Motor neuron (in vitro differentiated cells): ENCODE measurements around the gene SLC5A2. TPM values are rescaled to one million over a fixed set of nuclear protein-coding genes. Genes with fewer than 3 reads are reported as not detected.
"Not testable (repeated sequence)": the region's sequence is repeated elsewhere in the genome, so short reads cannot be mapped to it uniquely, and the experiment has no call there.

Experiments
- ATAC-seq, 8 experiments: fragments of 200-7000 bp; cut with Tn5 transposase; replicated peaks in 6 of 8; 2 replicates each; pipeline ENCODE4 v1.8.0; 2021; ENCODE audit warnings: mild to moderate bottlenecking in 8 of 8, moderate library complexity in 8 of 8
- H3K27ac ChIP-seq, 2 donors: fragments of 250-450 bp; sonication (Bioruptor Pico); 2 replicates each; pipeline ENCODE4 v1.9.0; 2021; ENCODE audit warnings: antibody characterized with exemption in 2 of 2, mild to moderate bottlenecking in 2 of 2, moderate library complexity in 1 of 2
- H3K4me1 ChIP-seq, 2 donors: fragments of 250-450 bp; sonication (Bioruptor Pico); replicated peaks in 1 of 2; 2 replicates each; pipeline ENCODE4 v1.6.1; 2021; ENCODE audit warnings: antibody characterized with exemption in 2 of 2, mild to moderate bottlenecking in 2 of 2, moderate library complexity in 1 of 2
- H3K4me3 ChIP-seq, 5 donors: fragments of 250-450 bp; sonication (Bioruptor Pico); 2 replicates each; pipeline ENCODE4 v1.9.0; 2021; ENCODE audit warnings: antibody characterized with exemption in 5 of 5, mild to moderate bottlenecking in 5 of 5, moderate library complexity in 4 of 5
- WGBS, 10 experiments: fragments of 450-650 bp; shearing (Covaris generic); methylation state at CpG; one replicate each; pipeline ENCODE4 v1.0.0; 2022; 5-methylcytosine and 5-hydroxymethylcytosine counted together
- in situ Hi-C, 9 experiments: fragments of 400-800 bp; cut with MboI; loops; one replicate each; pipeline ENCODE4 v1.15.0; 2021; ENCODE audit warnings: low sequenced_read_pairs in 9 of 9, low pct_unique_long_range_greater_than_20kb in 2 of 9; ENCODE audit not compliant: unreplicated experiment in 9 of 9
- total RNA-seq, 8 experiments: library from RNA; unstranded; fragments of 300-600 nt; gene quantifications; 2 replicates each; pipeline versions ENCODE4 v1.2.3 to v1.2.4, GENCODE V29; 2022

The SLC5A2 gene
- total RNA-seq, 8 experiments from 2014 or later: 0.36 to 3.0 (median 2.5) TPM

GRCh38 chr16:31491778-31492418 is 9.0 kb downstream of the SLC5A2 start:
- WGBS, 10 experiments: 75 to 100% (median 92%) methylated on average over 1 to 5 of the region's 8 CpGs; no CpG with 5 or more reads in 6 of the 10 experiments
- no peak overlapping the region for H3K27ac ChIP-seq
- no peak for ATAC-seq
- H3K4me3 ChIP-seq: no peak overlapping the region
- no peaks in the 10 kb centered on the region for H3K4me1 ChIP-seq
- in situ Hi-C loops: no loop called here

GRCh38 chr16:31493506-31494125 is 10.7 kb downstream of the SLC5A2 start:
- Histone ChIP-seq H3K4me1 (no peaks in the 10 kb centered on the region), H3K27ac (no peak overlapping the region), H3K4me3 (no peak overlapping the region)
- in situ Hi-C loops: no loop called here
- ATAC-seq: no peak
- 40 to 100% methylated on average over 1 of the region's 18 CpGs; no CpG with 5 or more reads in 8 of the 10 experiments for WGBS, 10 experiments

GRCh38 chr16:31496670-31497069 is 13.7 kb downstream of the SLC5A2 start:
- Histone ChIP-seq H3K4me3 (no peak overlapping the region), H3K4me1 (no peaks in the 10 kb centered on the region), H3K27ac (no peak overlapping the region)
- WGBS, 10 experiments: 95 to 100% (median 100%) methylated on average over 3 to 4 of the region's 10 CpGs; no CpG with 5 or more reads in 7 of the 10 experiments
- in situ Hi-C loops: no loop called here
- ATAC-seq: no peak

GRCh38 chr16:31498493-31498892 is 15.6 kb downstream of the SLC5A2 start:
- 90 to 100% (median 93%) methylated on average over 1 to 7 of the region's 8 CpGs; no CpG with 5 or more reads in 5 of the 10 experiments for WGBS, 10 experiments
- no peak overlapping the region for H3K27ac ChIP-seq
- no peak overlapping the region for H3K4me3 ChIP-seq
- no peaks in the 10 kb centered on the region for H3K4me1 ChIP-seq
- in situ Hi-C loops: no loop called here
- ATAC-seq: no peak

- ATAC-seq: no peak
- Histone ChIP-seq H3K4me1 (no peaks in the 10 kb centered on the region), H3K4me3 (no peak overlapping the region), H3K27ac (no peak overlapping the region)
- in situ Hi-C loops: loop anchor here in 2 of 9 experiments (25.0 kb wide), 1 partner anchor 187 kb away; no protein-coding TSS in a partner anchor
- WGBS, 10 experiments: 75 to 100% (median 97%) methylated on average over 1 to 6 of the region's 8 CpGs; no CpG with 5 or more reads in 3 of the 10 experiments
Observed at GRCh38 chr16:31499928-31500327, 17.0 kb downstream of the SLC5A2 start.

- H3K4me3 ChIP-seq: no peak overlapping the region
- H3K4me1 ChIP-seq: no peaks in the 10 kb centered on the region
- no peak overlapping the region for H3K27ac ChIP-seq
- in situ Hi-C loops: loop anchor here in 2 of 9 experiments (25.0 kb wide), 1 partner anchor 186 kb away; no protein-coding TSS in a partner anchor
- ATAC-seq: peak in 1 of 8 experiments; percentile 36
- 40 to 61% (median 51%) methylated on average over 1 to 3 of the region's 3 CpGs; no CpG with 5 or more reads in 5 of the 10 experiments for WGBS, 10 experiments
Observed at GRCh38 chr16:31501226-31501965, 18.5 kb downstream of the SLC5A2 start.

GRCh38 chr16:31501966-31502348 is 19.0 kb downstream of the SLC5A2 start:
- Histone ChIP-seq H3K4me1 (peaks cover 3% of the 10 kb centered on the region in 2 donors), H3K4me3 (no peak overlapping the region), H3K27ac (no peak overlapping the region)
- WGBS, 10 experiments: 53 to 93% (median 68%) methylated on average over 1 to 4 of the region's 4 CpGs; no CpG with 5 or more reads in 4 of the 10 experiments
- in situ Hi-C loops: loop anchor here in 2 of 9 experiments (25.0 kb wide), 1 partner anchor 185 kb away; no protein-coding TSS in a partner anchor
- ATAC-seq: no peak

GRCh38 chr16:31502981-31503380 is 20.1 kb downstream of the SLC5A2 start:
- ATAC-seq: peak in 2 of 8 experiments; percentile 22 to 34
- H3K4me1 ChIP-seq: peaks cover 7% of the 10 kb centered on the region in 2 donors
- no peak overlapping the region for H3K27ac ChIP-seq
- in situ Hi-C loops: loop anchor here in 2 of 9 experiments (25.0 kb wide), 1 partner anchor 184 kb away; no protein-coding TSS in a partner anchor
- H3K4me3 ChIP-seq: no peak overlapping the region

- not testable (repeated sequence) for ATAC-seq
- in situ Hi-C loops: loop anchor here in 2 of 9 experiments (25.0 kb wide), 1 partner anchor 184 kb away; no protein-coding TSS in a partner anchor
- 75 to 100% (median 93%) methylated on average over 2 to 7 of the region's 8 CpGs; no CpG with 5 or more reads in 1 of the 10 experiments for WGBS, 10 experiments
Observed at GRCh38 chr16:31503555-31503954, 20.6 kb downstream of the SLC5A2 start.

GRCh38 chr16:31504159-31504558 is 21.2 kb downstream of the SLC5A2 start:
- 80 to 100% (median 94%) methylated on average over 2 to 8 of the region's 8 CpGs for WGBS, 10 experiments
- in situ Hi-C loops: loop anchor here in 2 of 9 experiments (25.0 kb wide), 1 partner anchor 183 kb away; no protein-coding TSS in a partner anchor
- peaks cover 7 to 9% of the 10 kb centered on the region in 2 donors for H3K4me1 ChIP-seq
- no peak overlapping the region for H3K27ac ChIP-seq
- no peak for ATAC-seq
- H3K4me3 ChIP-seq: no peak overlapping the region

More at GRCh38 chr16:31503555-31503954, 20.6 kb downstream of the SLC5A2 start:
- not testable (repeated sequence) for H3K27ac ChIP-seq, H3K4me3 ChIP-seq, H3K4me1 ChIP-seq

- Histone ChIP-seq H3K4me1 (peaks cover 14 to 15% of the 10 kb centered on the region in 2 donors), H3K27ac (no peak overlapping the region), H3K4me3 (no peak overlapping the region)
- in situ Hi-C loops: loop anchor here in 2 of 9 experiments (25.0 kb wide), 1 partner anchor 182 kb away; no protein-coding TSS in a partner anchor
- WGBS, 10 experiments: 76 to 100% (median 90%) methylated on average over 1 to 4 of the region's 4 CpGs; no CpG with 5 or more reads in 1 of the 10 experiments
- no peak for ATAC-seq
Observed at GRCh38 chr16:31505483-31505882, 22.6 kb downstream of the SLC5A2 start.

- H3K4me3 ChIP-seq: peak overlapping the region; percentile 74 to 100 (median 89)
- H3K4me1 ChIP-seq: peaks cover 14 to 15% of the 10 kb centered on the region in 2 donors
- H3K27ac ChIP-seq: peak overlapping the region; percentile 88 to 98
- in situ Hi-C loops: loop anchor here in 2 of 9 experiments (25.0 kb wide), 1 partner anchor 180 kb away; no protein-coding TSS in a partner anchor
- no peak for ATAC-seq
- WGBS, 10 experiments: 0 to 16% (median 0%) methylated on average over 1 to 5 of the region's 12 CpGs; no CpG with 5 or more reads in 6 of the 10 experiments
Observed at GRCh38 chr16:31507617-31507928, 24.6 kb downstream of the SLC5A2 start.
